GM19324 (cell line): ENCODE results near the gene TMEM273.

Experiments
- ATAC-seq: cut with Tn5 transposase; IDR thresholded peaks from one replicate; pipeline ENCODE4 v1.9.1; 2021; ENCODE audit warnings: mild to moderate bottlenecking, moderate library complexity; ENCODE audit not compliant: unreplicated experiment, low FRiP score

The TMEM273 gene

DNA sequence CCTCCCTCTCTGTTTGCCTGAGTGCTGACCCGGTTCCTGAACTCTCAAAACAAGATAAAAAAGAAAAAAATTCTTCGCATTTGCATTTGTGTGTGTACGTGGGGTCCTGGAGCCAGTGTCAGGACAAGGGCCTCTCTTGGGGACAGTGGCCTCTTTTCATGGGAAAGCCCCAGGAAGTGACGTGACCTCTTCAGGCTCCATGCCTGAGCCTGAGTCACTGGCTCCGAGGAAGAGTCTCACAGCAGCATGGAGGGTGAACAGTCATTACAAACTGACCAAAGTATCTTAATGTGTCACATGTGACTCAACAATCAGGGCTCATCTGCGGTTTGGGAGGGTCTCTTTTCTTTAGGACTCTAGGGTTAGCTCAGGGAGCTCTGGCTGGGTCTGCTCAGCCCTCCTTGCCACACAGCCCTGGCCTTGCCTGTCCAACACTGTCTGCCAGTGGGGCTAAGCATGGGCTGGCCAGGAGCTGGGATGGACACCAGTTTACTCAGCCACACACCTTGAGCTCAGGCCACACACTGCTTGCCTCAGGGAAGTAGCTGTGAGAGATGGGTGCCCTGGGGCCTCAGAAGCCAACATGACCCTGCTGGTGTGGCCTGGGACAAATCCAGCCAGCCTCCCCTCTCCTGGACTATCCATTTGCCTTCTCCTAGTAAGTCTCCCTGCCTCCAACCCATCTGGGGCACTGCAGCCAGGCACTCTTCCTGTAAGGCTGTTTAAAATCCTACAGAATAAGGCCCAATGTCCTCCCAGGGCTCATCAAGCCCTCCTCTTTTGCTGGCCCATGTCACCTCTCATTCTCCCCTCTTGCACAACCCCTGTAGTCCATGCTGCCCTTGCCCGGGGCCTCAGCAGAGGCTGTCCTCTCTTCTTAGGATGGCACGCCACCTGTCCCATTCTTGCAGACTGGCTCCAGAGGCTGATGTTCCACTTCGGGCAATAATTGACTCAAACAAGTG, 10.5 kb downstream of the TMEM273 start:
- ATAC-seq = peak; percentile 59

GRCh38 chr10:49176310-49177268, 11.6 kb downstream of the TMEM273 start:
- ATAC-seq = no peak

GRCh38 chr10:49175587-49176309, 12.4 kb downstream of the TMEM273 start:
- ATAC-seq = no peak

DNA sequence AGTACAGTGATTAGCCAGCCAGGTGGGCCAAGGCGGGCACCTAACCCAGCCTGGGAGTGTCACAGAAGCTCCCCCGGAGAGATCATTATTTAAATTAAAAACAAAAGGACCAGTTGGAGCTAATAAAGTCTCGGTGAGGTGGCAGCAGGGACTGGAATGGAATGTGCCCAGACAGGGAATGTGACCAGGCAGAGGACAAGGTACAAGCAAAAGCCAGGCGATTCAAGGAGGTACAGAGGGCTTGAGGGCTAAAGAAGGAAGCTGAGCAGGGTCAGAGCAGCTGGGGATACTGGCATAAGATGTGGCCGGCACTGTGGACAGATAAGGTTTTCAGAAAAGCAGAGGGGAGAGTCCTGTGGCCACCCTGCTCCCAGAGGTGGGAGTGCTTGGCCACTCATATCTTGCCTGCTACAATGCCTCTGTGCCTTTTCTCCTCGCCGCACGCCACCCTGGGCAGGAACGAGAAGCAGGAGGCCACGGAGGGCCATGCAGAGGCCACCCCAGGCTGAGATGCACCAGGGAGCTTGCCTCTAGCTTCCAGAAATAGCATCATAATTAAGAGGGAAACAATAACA, 13.2 kb downstream of the TMEM273 start:
- ATAC-seq = no peak

DNA sequence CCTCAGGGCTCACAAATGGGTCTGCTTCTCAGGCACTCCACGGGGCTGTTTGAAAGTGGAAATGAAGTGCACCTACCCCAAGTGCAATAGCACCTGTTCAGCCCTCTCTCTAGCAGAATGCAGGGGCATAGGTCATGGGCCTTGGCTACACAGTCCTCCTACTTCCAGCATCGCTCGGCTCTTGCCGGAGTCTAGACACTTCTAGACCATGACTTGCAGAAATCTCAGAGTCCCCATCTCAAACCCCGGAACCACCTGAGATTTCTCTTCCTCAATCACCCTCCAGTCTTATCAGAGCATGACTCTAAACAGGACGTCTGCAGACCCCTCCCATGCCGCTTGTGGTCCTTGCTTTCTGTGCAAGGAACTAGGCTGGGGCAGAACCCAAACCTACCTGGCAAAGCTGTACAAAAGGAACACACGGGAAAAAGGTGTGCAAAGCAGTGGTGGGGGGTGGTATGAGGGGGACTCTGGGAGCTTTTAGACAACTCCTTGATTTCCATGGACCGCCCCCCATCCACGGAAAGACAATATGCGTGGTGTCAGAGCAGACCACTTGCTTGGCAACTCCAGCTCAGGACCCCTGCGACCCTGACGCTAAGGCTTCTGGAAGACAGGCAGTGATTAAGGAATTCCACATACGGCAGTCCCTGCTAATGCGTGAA, 13.8 kb downstream of the TMEM273 start:
- no peak for ATAC-seq

GRCh38 chr10:49173853-49174252, 14.3 kb downstream of the TMEM273 start:
- no peak for ATAC-seq

DNA sequence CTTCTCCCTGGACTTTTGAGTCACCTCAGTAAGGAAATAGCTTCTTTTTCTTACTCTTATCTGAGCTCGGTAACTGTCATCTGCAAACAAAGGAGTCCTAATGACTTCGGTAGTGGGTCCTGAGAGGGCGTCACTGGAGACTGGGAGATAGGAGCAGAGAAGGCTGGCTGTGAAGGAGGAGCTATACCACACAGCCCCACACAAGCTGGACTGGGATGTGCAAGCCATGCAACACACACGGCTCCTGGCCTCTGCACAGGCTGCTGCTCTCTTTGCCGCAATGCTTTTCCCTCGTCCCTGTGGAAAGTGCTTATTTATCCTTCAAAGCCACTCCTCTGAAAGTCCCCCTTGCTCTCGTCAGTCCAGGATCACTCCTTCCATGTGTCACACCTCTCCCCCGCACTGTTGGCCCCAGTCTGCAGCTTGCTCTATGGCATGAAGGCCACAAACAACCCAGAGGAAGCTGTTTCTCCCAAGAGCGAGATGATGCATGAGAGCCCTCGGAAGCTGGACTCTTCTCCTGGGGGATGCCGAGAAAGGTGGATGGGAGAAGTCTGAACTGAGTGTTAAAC, 14.9 kb downstream of the TMEM273 start:
- no peak for ATAC-seq

- ATAC-seq = no peak
These were observed 15.4 kb downstream of the TMEM273 start for GRCh38 chr10:49172777-49173132.

DNA sequence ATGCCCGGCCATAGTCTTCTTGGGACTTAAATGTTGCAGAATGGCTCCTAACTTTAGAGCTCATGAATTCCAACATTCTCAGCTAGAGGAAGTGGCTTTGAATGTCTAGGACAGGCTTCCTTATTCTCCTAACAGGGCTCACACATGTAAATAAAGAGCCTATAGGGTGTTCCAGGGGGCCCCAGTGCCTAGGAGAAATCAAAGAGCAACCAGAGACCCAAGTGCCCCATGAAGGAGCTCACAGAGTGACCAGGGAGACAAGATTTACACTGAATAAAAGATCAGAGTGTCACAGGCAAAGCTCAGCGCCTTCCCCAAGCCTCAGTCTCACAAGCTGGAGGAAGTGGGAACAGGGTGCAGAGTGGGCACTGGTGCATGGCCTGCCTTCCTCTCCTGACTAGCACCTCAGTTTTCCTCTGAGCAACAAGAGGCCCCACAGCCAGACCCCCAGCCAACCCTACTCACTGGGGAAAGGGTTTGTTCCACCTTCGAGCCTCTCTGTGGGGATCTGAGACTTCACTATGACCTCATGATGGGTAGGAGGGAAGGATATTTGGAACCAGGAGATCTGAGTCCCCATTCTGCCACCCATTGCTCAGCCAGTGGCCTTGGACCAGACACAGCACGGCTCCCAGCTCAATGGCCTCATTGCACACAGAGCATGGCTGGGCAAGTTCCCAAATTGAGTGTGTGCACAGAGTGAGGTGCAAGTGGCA, 16.0 kb downstream of the TMEM273 start:
- no peak for ATAC-seq

- no peak for ATAC-seq
These were observed 16.7 kb downstream of the TMEM273 start for GRCh38 chr10:49171326-49172060.

GRCh38 chr10:49170632-49171325, 17.4 kb downstream of the TMEM273 start:
- no peak for ATAC-seq

GRCh38 chr10:49169776-49170175, 18.4 kb downstream of the TMEM273 start:
- ATAC-seq = no peak

DNA sequence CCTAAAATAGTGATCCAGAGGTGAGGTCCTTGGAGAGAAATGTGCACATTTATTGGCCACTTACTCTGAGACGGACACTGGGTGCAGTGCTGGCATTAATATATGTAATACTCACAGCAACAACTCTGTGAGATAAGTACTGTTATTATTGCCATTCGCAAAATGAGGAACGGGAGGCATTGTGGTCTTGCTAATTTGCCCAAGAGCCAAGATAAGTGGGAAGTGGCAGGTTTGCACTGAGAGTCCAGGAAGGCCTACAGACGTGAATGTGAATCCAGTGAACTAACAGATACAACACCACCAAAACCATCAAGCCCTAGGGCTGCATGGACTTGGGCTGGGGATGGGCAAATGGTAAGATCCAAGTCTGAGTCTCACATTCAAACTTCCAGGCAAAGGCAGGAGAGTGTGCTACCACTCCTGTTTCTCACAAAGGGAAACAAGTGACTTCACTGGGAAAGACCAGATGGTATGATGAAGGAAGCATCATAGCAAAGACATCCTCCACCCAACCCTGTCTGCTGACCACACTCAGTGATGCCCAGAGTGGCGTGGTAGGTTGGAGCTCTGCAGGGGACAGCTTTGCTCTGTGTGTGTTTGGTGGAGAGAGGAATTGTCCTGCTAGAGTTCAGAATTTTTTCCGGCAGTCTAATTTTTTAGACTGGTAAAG, 19.2 kb downstream of the TMEM273 start:
- ATAC-seq = no peak

- ATAC-seq = no peak
These were observed 20.0 kb downstream of the TMEM273 start for GRCh38 chr10:49168171-49168540.

- no peak for ATAC-seq
These were observed 20.6 kb downstream of the TMEM273 start for GRCh38 chr10:49167425-49168170.
